HG03575 (cell line): ENCODE measurements around the gene SLX4.
"Not testable (repeated sequence)": the region's sequence is repeated elsewhere in the genome, so short reads cannot be mapped to it uniquely, and the experiment has no call there.

Experiments used
- ATAC-seq: cut with Tn5 transposase; IDR thresholded peaks from one replicate; pipeline ENCODE4 v1.9.1; 2021; ENCODE audit not compliant: unreplicated experiment, insufficient number of reproducible peaks, low FRiP score; ENCODE audit errors: extremely low read depth

SLX4 gene, protein sequence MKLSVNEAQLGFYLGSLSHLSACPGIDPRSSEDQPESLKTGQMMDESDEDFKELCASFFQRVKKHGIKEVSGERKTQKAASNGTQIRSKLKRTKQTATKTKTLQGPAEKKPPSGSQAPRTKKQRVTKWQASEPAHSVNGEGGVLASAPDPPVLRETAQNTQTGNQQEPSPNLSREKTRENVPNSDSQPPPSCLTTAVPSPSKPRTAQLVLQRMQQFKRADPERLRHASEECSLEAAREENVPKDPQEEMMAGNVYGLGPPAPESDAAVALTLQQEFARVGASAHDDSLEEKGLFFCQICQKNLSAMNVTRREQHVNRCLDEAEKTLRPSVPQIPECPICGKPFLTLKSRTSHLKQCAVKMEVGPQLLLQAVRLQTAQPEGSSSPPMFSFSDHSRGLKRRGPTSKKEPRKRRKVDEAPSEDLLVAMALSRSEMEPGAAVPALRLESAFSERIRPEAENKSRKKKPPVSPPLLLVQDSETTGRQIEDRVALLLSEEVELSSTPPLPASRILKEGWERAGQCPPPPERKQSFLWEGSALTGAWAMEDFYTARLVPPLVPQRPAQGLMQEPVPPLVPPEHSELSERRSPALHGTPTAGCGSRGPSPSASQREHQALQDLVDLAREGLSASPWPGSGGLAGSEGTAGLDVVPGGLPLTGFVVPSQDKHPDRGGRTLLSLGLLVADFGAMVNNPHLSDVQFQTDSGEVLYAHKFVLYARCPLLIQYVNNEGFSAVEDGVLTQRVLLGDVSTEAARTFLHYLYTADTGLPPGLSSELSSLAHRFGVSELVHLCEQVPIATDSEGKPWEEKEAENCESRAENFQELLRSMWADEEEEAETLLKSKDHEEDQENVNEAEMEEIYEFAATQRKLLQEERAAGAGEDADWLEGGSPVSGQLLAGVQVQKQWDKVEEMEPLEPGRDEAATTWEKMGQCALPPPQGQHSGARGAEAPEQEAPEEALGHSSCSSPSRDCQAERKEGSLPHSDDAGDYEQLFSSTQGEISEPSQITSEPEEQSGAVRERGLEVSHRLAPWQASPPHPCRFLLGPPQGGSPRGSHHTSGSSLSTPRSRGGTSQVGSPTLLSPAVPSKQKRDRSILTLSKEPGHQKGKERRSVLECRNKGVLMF (N-terminal part only)

GRCh38 chr16:3611146-3611975 lies at the start of gene SLX4:
Gene SLX4, minus strand, starts transcription at chr16:3611606. Its CDS starts 2,642 bp downstream, at chr16:3608964.
- ATAC-seq: no peak

DNA sequence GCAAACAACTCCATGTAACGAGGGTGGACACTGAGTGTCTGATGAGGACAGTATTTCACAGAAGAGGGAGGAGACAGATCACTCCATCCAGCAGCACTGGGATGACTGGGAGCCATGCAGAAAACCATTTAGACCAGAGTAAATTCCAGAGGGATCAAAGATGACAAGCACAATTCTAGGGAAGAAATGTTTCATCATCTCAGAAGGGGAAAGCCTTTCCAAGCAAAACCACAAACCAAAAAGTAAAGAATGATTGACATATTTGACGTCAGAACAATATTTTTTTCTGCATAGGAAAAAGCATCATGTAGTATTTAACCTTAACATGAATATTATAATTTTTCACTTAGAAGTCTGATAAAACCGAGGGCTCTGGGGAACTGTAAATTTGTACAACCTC lies 47.8 kb upstream of the SLX4 start:
- no peak for ATAC-seq

GRCh38 chr16:3656491-3657468 lies 45.4 kb upstream of the SLX4 start:
- no peak for ATAC-seq

DNA sequence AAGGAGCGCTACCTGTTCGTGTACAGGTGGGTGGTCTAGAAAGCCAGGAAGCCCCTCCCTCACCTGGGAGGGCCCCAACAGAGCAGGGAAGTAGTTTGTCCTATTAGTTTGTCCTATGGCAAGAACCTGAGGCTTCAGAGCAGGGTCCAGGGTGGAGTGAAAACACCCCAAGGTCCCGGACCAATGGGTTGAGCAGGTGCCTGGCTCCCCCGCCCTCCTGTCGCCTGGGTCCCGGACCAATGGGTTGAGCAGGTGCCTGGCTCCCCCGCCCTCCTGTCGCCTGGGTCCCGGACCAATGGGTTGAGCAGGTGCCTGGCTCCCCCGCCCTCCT lies 44.7 kb upstream of the SLX4 start:
- ATAC-seq: not testable (repeated sequence)

DNA sequence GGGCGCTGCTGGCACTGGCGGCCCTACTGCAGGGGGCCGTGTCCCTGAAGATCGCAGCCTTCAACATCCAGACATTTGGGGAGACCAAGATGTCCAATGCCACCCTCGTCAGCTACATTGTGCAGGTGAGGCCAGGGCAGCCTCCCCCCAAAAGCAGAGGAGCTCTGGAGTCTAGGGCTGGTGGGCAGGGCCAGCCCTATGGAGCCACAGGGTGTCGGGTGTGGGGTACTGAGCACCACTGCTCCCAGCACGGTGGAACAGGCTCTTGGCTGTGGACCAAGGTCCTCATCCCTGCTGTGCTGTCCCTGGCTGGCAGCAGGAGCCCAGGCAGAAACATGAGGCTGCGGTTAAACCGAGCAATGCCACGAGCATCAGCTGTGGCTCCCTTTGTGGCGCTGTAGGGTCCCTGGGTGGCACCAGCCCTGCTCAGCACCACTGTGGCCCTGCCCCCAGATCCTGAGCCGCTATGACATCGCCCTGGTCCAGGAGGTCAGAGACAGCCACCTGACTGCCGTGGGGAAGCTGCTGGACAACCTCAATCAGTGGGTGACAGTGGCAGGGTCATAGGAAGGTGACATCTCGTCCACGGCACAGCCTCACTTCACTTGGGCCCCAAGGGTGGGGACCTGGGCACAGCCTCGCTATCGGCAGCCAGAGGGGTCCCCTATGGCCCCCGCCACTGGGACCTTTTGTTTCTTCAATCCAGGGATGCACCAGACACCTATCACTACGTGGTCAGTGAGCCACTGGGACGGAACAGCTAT lies 44.2 kb upstream of the SLX4 start:
- ATAC-seq: no peak

DNA sequence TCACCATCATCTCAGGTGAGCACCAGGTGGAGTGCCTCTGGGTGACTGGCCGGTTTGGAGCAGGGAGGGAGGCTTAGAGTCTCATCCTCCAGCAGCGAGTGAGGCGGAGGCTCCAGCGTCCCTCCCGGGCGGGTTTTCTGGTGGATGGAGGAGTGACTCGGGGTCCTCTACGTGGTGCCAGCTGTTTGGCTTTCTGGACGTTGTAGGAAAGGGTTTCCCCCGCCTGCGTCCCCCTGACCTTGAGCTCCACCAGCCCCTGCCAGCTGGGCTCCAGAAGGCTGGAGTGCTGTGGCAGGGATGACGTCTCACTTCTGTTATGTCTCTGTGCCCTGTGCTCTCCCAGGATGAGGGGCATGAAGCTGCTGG lies 43.6 kb upstream of the SLX4 start:
- no peak for ATAC-seq

- no peak for ATAC-seq
Observed at GRCh38 chr16:3654249-3654991, 43.0 kb upstream of the SLX4 start, which contains the start of gene DNASE1. Gene DNASE1, plus strand, starts transcription at chr16:3654691. Its CDS starts 683 bp downstream, at chr16:3655374.

DNA sequence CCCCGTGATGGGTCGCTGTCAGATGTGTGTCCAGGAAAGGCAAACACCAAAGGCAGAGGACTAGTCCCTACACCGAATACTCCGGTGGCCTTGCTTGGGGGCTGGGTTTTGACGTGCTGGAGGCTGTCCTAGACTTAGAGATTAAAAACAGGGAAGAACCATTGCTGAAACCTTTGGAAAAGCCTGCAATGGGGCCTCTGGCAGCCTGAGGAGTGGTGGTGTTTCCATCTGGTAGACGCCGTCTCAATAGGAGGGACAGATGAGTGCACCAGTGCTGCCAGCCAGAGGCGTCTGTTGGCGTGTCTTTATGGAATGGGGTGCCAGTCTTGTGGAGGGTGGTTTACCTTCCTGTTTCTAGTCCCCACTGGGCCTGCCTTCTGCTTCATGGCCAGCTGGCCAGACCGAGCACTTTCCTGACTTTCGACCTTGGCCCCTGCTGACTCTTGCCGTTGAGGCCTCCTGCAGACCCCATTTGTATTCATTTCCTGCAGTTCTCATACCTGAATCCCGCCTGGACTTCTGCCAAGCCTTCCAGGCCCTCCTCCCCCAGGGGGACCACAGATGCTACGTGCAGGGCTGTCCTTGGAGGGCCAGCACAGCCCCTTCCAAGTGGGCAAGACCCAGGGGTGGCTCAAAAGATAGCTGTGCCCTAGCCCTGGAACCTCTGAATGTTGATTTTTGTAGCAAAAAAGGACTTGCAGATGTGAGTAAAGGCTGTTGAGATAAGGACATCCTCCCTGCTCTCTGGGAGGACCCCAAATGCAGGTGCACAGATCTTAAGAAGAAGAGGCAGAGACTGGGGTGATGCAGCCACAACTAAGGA lies 41.2 kb upstream of the SLX4 start:
- ATAC-seq: no peak

GRCh38 chr16:3651461-3652372 lies 40.3 kb upstream of the SLX4 start:
- no peak for ATAC-seq

DNA sequence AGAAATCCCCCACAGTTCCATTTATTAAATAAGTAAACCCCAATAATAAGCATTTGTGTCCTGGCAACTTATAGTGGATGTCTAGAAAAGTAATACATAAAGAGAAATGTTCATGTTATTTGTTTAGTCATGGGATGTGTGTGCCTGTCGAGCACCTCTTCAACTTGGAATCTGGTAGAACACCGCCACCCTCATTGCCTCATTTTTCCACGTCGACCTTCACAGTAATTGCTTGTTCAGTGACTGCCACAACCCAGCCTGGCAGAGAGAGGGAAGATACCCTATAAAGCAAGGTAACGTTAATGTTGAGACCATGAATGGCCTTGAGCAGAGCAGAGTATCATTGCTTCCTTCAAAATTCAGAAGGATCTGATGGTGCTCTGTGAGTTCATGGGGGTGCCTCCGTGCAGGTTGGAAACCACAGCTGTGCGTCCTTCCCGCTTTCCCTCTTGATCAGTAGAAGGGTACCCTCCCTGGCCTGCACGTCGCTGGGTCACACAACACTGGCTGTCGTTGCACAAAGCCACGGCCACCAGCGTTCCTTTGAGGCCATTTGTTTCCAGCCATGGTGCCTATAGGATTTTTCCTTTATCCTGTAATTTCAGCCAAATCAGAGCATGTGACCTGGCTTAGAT lies 39.3 kb upstream of the SLX4 start:
- ATAC-seq: no peak

DNA sequence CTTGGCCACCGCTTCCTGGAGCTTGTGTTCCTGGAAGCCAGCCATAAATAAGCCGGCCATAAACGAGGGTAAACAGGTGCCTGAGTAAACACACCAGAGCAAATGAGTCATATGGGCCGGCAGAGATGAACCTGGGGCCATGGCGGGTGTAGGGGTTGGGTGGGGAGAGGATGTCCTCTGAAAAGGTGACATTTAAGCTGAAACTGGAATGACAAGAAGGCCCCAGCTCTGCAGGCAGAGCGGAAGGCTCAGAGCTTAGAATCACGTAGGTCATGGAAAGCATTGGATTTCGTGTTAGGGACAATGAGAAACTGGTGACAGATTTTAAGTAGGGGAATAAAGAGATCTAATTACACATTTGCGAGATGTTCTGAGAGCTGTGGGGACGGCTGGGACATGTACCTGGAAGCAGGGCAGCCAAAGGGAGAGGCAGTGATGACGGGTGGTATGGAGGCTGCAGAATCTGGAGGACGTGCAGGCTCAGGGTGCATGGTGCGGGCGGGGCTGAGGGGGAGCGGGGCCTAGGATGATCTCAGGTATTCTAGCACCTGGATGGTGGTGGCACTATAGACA lies 35.0 kb upstream of the SLX4 start:
- ATAC-seq: no peak

DNA sequence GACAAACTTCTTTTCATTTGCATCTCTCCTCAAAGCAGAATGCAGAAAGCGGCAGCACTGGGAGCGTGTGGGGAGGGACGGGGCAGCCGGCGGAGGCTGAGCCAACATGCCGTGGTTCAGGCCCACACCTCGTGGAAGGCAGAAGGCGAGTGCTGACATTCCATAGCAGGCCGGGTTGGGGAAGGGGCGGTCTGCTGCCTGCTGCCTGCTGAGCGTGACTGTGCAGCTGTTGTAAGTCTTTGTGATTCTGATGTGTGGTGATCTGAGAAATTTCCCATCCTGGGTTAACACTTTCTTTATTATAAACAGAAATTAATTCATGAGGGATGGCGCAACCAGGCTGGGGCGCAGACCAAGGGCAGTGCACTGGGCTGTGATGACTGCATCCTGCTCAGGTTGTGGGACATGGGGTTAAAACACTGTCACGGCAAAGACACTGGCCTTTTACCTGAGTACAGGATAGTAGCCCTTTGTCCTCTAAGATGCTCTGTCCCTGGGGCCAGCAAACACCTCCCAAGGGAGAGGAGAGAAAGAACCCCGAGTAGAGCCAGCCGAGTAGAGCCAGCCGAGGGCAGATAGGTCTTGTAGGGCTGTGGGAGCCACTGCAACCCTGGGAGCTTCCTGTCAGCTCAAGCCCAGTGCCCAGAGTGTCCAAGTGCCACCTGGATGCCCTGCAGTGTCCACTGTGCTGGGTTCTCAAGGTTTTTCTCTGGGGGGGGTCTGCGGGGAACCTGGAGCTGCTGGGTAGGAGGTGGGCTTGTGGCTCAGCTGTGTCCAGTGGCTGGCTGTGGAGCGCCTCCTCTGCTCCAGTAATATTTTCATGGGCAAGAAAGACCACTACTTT lies 34.3 kb upstream of the SLX4 start:
- ATAC-seq: no peak

DNA sequence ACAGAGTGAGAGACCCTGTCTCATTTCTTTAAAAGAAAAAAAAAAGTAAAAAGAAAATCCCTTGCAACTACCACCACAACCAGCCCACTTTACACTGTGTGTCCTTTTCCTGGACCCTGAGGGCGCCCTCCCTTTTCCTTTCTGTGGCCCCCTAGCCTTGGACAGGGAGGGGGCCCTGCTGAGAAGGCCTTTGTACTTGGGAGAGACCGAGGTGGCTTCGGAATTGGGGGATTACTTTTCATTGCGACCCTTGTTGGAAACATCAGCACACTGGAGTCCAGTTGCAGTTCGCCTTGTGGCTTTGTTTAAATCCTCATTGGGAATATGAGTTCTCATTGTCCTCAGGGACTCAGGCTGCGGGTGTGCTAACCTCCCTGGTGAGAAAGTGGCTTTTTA lies 33.7 kb upstream of the SLX4 start:
- ATAC-seq: no peak
